Measurements from ENCODE around the gene SPON1.
"Not testable (repeated sequence)": the region's sequence is repeated elsewhere in the genome, so short reads cannot be mapped to it uniquely, and the experiment has no call there.

SPON1 gene

DNA sequence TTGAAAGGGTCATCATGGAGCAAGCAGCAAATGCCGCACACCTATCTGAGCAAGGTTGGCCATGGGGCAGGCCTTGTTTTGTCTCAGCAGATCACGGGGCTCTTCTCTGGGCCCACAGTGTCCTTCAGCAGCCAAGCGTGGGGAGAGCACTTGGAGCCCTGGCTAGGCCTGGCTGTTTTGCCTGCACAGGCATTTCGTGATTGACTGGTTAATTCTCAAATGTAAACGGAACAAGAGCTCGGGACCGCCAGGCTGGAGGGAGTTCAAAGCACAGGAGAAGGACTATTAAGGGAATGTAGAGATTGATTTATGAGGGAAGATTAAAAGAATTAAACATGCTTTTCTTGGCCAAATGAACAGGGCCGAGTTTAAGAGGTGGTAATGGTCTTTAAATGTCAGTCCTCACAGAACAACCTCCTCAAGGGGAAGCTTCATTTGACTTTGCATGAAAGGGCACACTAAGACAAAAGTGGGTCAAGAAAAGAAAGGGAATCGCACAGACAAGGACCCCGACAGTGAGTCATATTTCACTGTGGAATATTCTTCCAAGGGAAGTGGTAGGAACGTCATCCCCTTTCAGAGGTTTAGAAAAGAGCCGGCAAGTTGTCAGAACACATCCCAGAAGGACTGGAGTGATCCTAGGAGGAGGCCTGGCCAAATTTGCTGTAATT, 20.7 kb downstream of the SPON1 start:
- DNase-seq (ENCODE audit: low read depth, low spot score): no peak

DNA sequence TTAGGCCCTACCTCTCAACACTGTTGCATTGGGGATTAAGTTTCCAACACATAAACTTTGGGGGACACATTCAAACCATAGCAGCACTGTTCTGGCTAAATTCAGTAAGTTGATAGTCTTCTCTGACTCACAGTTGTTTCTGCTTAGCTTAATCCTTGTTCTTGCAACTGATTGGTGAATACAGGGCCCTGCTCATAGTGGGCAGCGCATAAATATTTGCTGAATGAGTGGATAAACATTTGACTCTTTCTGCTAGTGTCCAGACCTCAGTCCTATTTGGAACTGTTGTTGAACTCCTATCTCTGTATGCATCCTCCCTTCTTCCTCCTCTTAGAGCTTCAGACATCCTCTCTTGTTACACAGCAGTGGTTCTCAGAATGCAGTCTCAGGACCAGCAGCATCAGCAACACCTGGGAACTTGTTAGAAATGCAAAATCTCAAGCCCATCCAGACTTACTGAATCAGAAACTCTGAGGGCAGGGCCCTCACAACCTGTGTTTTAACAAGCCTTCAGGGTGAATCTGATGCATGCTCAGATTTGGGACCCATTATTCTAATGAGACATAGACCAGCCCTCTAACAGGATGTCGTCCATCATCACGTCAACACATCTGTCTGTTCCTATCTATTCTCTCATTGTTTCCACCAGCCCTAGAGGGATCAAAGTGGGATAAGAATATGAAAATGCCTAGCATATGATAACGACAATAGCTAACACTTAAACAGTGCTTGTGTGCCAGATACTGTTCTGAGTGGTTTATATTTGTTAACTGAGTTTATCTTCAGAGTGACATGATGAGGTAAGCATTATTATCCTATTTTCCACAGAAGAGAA, 22.3 kb downstream of the SPON1 start:
- DNase-seq (ENCODE audit: low read depth, low spot score): no peak

DNA sequence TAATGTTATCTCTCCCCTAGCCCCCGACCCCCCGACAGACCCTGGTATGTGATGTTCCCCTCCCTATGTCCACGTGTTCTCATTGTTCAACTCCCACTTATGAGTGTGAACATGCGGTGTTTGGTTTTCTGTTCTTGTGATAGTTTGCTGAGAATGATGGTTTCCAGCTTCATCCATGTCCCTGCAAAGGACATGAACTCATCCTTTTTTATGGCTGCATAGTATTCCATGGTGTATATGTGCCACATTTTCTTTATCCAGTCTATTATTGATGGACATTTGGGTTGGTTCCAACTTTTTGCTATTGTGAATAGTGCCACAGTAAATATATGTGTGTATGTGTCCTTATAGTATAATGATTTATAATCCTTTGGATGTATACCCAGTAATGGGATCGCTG, 24.2 kb downstream of the SPON1 start:
- DNase-seq (ENCODE audit: low read depth, low spot score): not testable (repeated sequence)

DNA sequence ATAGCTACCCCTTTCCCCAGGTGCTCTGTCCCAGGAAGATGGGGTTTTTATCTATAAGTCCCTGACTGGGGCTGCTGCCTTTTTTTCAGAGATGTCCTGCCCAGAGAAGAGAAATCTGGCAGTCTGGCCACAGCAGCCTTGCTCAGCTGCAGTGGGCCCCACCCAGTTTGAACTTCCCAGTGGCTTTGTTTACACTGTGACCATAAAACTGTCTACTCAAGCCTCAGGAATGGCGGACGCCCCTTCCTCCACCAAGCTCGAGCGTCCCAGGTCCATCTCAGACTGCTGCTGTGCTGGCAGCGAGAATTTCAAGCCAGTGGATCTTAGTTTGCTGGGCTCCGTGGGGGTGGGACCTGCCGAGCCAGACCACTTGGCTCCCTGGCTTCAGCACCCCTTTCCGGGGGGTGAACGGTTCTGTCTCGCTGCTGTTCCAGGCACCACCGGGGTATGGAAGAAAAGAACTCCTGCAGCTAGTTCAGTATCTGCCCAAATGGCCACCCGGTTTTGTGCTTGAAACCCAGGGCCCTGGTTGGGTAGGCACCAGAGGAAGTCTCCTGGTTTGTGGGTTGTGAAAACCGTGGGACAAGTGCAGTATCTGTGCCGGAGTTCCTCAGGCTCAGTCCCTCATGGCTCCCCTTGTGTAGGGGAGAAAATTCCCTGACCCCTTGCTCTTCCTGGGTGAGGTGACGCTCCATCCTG, 29.8 kb downstream of the SPON1 start:
- DNase-seq (ENCODE audit: low read depth, low spot score): not testable (repeated sequence)

DNA sequence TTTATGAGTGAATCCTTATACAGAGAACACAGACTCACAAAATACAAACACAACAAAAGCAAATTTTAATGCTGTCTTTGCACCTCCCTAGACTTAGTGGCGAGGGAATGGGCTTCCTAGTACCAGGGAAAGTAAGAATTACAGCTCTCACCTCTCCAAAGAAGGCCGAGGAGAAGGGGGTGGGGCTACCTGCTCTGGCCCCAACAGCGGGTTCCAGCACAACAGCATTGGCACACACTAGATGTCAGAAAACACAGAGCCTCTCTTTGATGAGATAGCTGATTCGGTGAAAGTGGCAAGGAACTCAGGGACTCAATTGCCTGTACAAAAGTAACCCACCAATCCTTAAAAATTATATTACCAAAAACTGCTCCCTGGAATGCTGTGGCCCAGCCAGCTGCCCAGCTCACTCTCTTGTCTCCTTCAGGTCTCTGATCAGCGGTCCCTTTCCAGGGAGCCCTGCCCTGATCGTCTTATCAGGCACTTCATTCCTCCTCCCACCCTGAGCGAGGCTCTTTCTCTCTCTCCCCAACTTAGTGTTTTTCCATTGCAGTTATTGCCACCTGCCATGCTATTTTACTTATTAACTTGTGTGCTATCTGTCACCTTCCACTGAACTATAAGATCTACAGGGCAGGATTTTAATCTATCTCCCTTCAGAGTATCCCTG, 30.7 kb downstream of the SPON1 start:
- no peak for DNase-seq (ENCODE audit: low read depth, low spot score)

DNA sequence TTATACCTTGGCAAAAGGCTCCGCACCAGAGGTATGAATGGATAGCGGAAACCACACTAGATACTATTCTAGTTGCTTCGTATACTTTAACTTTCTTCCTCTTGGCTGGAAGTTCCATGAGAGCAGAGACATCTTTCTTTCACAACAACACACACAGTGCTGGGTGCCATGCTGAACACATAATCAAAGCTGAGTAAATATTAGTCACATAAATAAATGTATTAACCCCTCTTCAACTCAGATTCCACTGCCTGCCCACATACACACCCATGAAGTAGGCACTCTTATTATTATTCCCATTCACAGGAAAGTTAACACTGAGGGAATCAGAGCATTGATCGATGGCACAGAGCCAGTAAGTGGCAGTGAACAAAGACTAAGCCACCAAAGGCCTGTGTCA, 35.4 kb downstream of the SPON1 start:
- DNase-seq (ENCODE audit: low read depth, low spot score): no peak

DNA sequence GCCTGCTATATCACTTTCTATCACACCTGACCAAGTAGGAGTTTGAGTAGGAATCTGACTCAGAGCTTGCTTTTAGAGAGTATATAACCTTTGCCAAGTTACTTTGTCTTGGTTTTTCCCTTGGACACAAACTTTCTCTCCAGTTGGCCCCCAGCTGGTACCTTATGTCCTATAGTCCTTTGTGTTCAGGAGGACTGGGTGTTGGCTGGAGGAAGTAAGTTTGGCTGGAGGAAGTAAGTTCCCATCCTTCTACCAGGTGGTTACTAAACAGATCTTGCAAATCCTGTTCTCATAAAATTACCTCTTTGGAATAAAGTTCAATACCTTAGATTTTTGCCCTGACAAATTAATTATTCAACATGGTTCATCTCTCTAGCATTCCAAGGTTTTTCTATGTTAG, 37.2 kb downstream of the SPON1 start:
- no peak for DNase-seq (ENCODE audit: low read depth, low spot score)

DNA sequence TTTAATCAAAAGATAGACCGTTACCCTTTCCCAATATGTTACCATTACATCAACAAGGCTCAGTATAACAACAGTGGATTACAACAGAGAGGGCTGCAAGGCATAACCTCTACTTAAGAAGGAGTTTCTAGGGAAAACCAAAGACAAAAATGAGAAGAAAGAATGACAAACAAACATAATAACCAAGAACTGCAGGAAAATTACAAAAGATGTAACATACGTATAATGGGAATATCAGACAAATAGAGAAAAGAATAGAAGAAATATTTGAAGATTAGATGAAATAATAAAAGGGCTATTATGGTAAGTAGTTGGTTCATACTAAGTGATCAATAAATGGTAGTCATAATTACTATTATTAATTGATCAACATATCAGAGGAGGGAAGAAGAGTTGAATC, 39.1 kb downstream of the SPON1 start:
- DNase-seq (ENCODE audit: low read depth, low spot score): no peak

DNA sequence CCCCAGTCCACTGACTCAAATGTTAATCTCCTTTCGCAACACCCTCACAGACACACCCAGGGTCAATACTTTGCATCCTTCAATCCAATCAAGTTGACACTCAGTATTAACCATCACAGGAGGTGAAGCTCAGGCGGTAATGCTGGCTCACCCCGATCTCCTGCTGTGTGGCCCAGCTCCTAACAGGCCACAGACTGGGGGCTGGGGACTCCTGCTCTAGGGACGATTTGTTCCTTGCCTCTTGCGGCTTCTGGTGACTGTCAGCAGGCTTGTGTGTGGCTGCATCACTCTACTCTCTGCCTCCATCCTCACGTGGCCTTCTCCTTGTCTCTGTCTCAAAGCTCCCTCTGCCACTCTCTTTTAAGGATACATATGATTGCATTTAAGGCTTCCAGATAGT, 45.0 kb downstream of the SPON1 start:
- no peak for DNase-seq (ENCODE audit: low read depth, low spot score)

DNA sequence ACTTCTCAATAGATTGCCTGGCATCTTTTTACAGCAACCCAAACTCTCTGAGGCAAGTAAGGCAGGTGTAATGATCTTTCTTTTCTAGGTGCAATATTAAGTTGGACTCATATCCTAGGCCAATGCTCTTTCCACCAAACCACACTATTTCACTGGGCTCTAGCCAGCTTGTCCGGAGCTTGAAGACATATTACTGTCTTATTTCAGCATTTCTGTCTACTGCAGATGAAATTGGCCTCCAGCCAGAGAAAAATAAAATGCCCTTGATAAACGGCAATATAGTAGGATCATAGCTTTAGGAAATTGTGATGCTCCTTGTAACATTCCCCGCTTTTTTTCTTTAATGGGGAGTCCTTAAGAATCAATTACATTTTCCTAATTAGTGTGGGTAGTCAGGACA, 48.1 kb downstream of the SPON1 start:
- DNase-seq (ENCODE audit: low read depth, low spot score): no peak

DNA sequence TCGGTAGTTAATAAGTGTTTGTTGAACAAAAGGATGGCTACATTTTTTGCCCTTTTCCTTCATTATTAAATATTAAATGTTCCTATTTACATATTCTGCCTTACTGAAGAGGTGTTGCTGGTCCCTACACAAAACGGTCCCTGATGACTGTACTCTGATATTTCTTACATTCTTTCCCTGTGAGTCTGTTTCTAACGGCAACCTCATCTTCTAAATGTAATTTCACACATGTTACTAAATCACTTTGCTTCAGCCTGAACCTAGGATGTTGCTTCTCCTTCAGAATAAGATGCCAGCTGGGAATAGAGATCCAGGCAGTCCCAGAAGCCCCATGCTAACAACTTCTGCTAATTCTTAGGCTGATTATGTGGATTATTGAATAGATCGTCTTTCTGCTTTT, 50.3 kb downstream of the SPON1 start:
- DNase-seq (ENCODE audit: low read depth, low spot score): no peak

DNA sequence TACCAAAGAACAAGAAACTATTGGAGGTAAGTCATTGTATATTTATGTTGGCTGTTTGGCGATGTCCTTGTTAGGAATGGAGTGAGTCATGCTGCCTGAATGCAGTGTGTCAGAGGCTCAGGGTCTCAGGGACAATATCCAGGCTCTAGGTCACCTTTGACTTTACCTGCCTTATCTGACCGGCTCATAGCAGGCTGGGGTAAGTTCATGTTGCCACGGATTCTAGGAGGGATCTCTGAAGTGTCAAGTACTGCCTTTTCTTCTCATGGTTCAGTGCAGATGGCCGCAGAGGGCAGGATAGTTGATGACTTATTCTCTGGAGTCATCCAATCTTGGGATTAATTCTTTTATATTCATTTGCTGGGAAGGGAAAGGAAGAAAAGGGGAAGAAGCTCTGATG, 53.2 kb downstream of the SPON1 start:
- no peak for DNase-seq (ENCODE audit: low read depth, low spot score)

DNA sequence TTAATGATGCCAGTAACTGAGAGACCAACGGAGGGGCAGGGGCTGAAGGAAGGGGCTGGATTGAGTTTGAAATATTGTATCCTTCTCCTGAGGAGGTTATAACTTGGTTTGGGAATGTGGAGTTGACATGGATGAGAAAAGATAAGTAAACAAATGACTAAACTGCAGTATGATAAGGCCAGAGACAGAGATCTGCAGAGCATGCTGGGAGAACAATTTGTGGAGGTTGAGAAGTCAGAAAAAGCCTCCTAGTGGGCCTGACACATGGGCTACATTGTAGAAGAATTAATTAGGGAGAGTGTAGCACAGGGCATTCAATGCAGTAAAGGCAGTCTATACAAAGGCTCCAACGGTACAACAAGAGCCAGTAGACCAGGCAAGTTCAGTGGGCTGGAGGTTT, 55.9 kb downstream of the SPON1 start:
- no peak for DNase-seq (ENCODE audit: low read depth, low spot score)

DNA sequence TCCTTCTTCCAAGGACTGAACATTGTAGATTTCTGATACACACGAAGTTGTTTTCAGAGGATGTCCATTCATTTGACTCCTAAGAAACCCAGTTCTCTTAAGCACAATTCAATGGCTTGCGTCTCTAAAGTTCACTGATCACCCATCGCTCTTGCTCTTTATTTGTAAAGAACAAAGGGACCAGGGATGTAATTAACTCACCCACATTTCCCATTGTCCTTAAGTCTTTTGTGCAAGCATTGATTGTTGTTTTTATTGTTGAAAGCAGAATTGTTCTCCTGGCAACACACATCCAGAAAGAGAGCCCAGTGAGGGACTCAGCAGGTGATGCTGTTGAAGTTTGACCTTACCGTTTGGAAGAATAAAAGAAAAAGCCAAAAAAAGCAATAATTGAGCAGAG, 59.2 kb downstream of the SPON1 start:
- no peak for DNase-seq (ENCODE audit: low read depth, low spot score)

DNA sequence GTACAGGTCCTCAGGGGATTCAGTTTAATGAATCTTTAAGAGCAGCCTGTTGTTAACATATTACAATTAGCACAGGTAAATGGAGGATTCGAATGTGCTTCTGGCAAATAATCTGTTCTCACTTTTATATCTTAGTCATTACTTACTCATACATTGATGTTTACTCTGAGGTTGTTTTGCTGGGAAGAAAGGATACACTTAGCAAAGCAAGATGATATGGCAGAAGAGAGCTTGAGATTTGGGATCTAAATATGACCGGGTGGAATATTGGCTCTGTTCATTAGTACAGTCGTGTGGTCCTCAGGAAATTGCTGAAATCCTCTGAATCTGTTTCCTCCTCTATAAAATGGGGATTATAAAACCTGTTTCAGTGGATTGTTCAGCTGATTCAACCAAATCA, 59.7 kb downstream of the SPON1 start:
- DNase-seq (ENCODE audit: low read depth, low spot score): no peak

DNA sequence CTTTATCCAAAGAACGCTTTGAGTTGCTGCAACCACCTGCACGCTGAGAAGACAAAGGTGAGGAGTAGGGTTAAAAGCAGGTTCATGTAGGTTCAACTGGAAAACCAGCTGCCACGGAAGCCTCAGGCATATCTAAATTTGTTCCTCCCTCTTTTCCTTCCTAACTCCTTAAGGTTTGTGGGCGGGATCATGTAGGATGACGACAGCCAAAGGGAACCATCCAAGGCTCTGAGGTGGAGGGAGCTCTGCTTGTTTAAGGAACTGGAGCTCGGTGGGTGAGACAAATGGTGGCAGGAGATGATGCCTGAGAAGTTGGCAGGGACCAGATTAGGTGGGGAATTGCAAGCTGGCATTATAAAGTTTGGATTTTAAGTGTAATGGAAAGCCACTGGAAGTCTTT, 60.3 kb downstream of the SPON1 start:
- no peak for DNase-seq (ENCODE audit: low read depth, low spot score)

DNA sequence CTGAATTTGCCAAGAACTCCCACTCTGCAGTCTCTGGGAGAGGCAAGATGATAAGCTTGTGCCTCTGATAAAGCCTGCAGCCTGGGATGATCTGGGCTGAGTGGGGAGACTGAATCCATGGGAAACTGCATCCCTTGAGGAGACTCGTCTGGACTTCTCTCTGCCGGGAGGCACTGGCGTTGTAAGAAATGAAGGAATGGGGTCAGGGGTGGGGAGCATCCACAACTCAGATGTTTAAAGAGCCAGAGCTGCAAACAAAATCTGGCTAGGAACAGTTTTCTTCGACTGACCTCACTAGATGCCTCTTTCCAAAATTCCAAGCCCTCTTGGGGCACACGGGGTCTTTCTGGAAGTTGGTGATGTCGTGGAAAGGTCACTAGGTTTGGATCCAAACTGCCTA, 64.4 kb downstream of the SPON1 start:
- DNase-seq (ENCODE audit: low read depth, low spot score): no peak

DNA sequence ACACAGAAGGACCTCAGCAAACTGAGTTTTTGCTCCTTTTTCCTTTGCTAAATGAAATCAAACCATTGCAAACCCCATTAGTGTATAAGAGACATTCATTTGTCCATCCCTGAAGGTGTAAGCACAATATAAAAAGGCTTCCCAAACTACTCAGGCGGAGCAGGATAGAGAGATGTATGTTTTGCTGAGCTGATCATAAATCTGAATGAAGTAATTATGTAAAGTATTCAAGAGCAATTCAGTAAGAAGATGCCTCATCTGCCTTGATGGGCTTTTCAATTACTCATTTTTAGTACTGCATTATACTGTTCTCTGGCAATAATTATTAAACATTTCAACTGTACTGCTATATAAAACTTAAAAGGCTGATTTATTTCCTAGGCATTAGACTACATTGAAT, 65.0 kb downstream of the SPON1 start:
- DNase-seq (ENCODE audit: low read depth, low spot score): no peak

DNA sequence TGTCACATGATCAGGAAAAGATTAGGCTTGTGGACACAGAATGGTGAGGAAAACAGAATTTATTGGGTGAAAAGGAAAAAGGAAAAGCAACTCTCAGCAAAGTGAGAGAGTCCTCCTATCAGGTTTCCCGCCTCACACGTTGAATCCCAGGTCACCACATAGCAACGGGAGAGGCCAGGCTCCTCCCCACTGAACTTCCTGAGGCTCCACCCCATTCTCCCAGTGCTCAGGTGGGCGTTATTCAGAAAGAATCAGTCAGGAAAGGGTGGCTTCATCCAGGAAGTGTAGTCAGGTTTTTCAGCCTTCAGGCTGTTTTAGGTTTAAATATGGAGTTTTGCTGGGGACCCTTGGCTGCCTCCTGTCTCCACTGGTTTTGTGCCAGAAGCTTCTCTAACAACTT, 66.9 kb downstream of the SPON1 start:
- no peak for DNase-seq (ENCODE audit: low read depth, low spot score)

DNA sequence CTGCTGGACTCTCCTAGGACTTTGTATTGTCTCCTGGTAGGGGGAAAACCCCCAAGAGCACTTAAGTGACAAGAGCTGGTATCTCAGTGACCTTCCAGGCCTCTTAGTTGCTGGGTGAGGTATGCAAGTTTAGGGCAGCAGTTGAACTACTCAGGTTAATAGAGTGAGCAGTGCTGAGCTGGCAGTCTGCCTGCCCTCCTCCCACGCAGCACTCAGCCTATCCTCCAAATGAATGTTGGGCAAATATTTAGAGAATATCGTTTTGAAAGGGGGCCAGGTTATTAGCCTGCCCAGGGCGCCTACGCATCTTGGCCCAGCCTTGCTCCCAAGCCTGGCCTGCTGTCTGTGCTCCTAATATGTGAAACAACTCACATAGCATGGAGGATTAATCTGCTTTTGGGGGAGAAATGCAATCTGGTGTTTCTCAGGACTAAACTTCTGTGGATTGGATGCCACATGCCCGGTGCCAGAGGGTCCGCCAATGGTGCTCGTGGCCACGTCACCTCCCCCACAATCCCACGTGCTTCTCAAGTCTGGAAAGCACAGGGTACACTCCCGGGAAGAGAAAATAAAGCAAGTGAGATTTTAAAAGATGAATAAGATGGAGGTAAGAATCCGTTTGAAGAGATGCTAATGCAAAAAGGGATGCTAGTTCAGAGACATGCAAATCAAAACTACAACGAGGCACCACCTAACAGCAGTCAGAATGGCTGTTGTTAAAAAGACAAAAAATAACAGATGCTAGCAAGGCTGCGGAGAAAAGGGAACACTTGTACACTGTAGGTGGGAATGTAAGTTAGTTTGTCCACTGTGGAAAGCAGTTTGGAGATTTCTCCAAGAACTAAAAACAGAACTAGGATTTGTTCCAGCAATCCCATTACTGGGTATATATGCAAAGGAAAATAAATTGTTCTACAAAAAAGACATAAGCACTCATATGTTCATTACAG, 67.7 kb downstream of the SPON1 start:
- no peak for DNase-seq (ENCODE audit: low read depth, low spot score)

DNA sequence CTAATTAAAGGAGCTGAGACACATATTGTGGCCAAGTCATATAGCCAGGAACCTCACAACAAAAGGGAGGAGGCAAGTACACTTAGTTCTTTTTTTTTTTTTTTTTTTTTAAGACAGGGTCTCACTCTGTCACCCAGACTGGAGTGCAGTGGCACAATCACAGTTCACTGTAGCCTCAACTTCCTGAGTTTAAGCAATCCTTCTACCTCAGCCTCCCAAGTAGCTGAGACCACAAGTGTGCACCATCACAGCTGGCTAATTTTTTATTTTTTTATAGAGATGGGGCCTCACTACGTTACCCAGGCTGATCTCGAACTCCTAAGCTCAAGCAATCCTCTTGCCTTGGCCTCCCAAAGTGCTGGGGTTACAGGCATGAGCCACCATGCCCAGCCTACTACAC, 73.0 kb downstream of the SPON1 start:
- not testable (repeated sequence) for DNase-seq (ENCODE audit: low read depth, low spot score)

Measured in activated CD4-positive, CD25-positive, alpha-beta regulatory T cell treated with anti-CD3 and anti-CD28 coated beads, Interleukin-2, amount 50 U/mL, for 16 hours (primary cell).